Measurements from ENCODE around the gene HOXC10.

- TF ChIP-seq, protein P1, sequence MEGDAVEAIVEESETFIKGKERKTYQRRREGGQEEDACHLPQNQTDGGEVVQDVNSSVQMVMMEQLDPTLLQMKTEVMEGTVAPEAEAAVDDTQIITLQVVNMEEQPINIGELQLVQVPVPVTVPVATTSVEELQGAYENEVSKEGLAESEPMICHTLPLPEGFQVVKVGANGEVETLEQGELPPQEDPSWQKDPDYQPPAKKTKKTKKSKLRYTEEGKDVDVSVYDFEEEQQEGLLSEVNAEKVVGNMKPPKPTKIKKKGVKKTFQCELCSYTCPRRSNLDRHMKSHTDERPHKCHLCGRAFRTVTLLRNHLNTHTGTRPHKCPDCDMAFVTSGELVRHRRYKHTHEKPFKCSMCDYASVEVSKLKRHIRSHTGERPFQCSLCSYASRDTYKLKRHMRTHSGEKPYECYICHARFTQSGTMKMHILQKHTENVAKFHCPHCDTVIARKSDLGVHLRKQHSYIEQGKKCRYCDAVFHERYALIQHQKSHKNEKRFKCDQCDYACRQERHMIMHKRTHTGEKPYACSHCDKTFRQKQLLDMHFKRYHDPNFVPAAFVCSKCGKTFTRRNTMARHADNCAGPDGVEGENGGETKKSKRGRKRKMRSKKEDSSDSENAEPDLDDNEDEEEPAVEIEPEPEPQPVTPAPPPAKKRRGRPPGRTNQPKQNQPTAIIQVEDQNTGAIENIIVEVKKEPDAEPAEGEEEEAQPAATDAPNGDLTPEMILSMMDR (IDR thresholded peaks at IDR 0.05), result peak; percentile 88
- TF ChIP-seq REST (IDR thresholded peaks at IDR 0.05; ENCODE audit: insufficient read depth in 1 of 2, low read depth in 2 of 2, low read length in 1 of 2) (no peak; a peak in 1 of 4 replicates), SIN3A (IDR thresholded peaks at IDR 0.05; ENCODE audit: borderline replicate concordance, insufficient read depth, low read depth, low read length) (peak; percentile 53; the same call in 1 of the 2 replicates), POLR2AphosphoS5 (IDR thresholded peaks at IDR 0.05; ENCODE audit: low read depth, low read length) (peak; percentile 65)
Observed at GRCh38 chr12:53984901-53985691, at the start of gene HOXC10.

All from Panc1 (cell line).